Measurements from ENCODE around the gene CLCN4.

DNA sequence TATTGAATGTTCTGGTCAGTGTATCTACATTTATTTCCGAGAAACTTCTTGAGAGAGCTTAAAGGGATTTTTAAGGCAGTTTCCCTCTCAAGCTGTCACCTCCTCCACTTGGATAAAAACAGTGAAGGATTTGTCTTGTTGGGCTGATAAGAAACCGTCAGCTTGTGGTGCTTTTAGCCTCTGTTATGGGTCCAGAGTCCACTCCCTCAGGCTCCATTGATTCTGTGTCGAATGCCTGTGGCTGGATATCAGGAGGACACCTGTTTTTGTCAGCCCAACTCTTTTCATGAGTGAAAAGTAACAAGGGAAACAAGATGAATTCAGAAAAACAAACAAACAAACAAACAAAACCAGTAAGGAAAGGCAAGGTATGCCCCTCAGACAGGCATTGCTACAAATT, 12.4 kb downstream of the CLCN4 start:
- no peak for TF ChIP-seq POLR2A (IDR thresholded peaks at IDR 0.05; ENCODE audit: low read depth, low read length)
- no peak for TF ChIP-seq POLR2AphosphoS5 (IDR thresholded peaks at IDR 0.05; ENCODE audit: low read depth, low read length)
